Stimulated activated CD4-positive, alpha-beta T cell treated with anti-CD3 and anti-CD28 coated beads, Interleukin-1b, Interleukin-23, amount 100 ng/mL, for 24 hours (primary cell): ENCODE results near the gene CEP41.

Experiments used
- DNase-seq, 4 experiments: peaks; one replicate each; pipeline ENCODE4 v3.0.0-alpha.2; 2020; ENCODE audit warnings: low read depth in 4 of 4, low spot score in 1 of 4

CEP41 gene

GRCh38 chr7:130440527-130441365, at the start of gene CEP41:
CEP41 (minus strand) TSS chr7:130441016; CDS start chr7:130440966, 50 bp downstream.
- DNase-seq, result peak; percentile 85 to 93 (median 88)

GRCh38 chr7:130490311-130490791, 49.5 kb upstream of the CEP41 start:
- DNase-seq, result no peak

GRCh38 chr7:130489140-130489983, 48.5 kb upstream of the CEP41 start:
- DNase-seq, result no peak

GRCh38 chr7:130488392-130489139, 47.8 kb upstream of the CEP41 start:
- DNase-seq, result no peak

GRCh38 chr7:130486954-130487436, 46.2 kb upstream of the CEP41 start:
- no peak for DNase-seq

- peak; percentile 20 to 35 (median 29) for DNase-seq
Measured at GRCh38 chr7:130486114-130486953, 45.5 kb upstream of the CEP41 start.

- no peak for DNase-seq
Measured at GRCh38 chr7:130485734-130486113, 44.9 kb upstream of the CEP41 start.

GRCh38 chr7:130483031-130483430, 42.2 kb upstream of the CEP41 start:
- no peak for DNase-seq

GRCh38 chr7:130481898-130482297, 41.1 kb upstream of the CEP41 start:
- no peak for DNase-seq

- no peak for DNase-seq
Measured at GRCh38 chr7:130479716-130480400, 39.0 kb upstream of the CEP41 start.

- no peak for DNase-seq
Measured at GRCh38 chr7:130478991-130479390, 38.2 kb upstream of the CEP41 start.

GRCh38 chr7:130476297-130477150, 35.7 kb upstream of the CEP41 start:
- DNase-seq, result no peak

- DNase-seq, result no peak
Measured at GRCh38 chr7:130475776-130476175, 35.0 kb upstream of the CEP41 start.

- no peak for DNase-seq
Measured at GRCh38 chr7:130473876-130474275, 33.1 kb upstream of the CEP41 start.

GRCh38 chr7:130473289-130473688, 32.5 kb upstream of the CEP41 start:
- no peak for DNase-seq

- DNase-seq, result no peak
Measured at GRCh38 chr7:130471974-130472373, 31.2 kb upstream of the CEP41 start.

- DNase-seq, result no peak
Measured at GRCh38 chr7:130468612-130469011, 27.8 kb upstream of the CEP41 start.

- DNase-seq, result no peak
Measured at GRCh38 chr7:130463553-130464434, 23.0 kb upstream of the CEP41 start.
